WI38 (cell line): ENCODE data around the gene SCUBE3.
A peak's percentile ranks its signal among the peaks of the same experiment; 100 is the strongest.

Source experiments
- H3K4me3 ChIP-seq: 2 replicates; pipeline ENCODE4 v1.5.1; 2011; ENCODE audit warnings: low read depth, mild to moderate bottlenecking, control low read depth, low read length
- TF ChIP-seq, protein P1 (sequence below): IDR thresholded peaks from 2 replicates; pipeline ENCODE4 v1.5.1; 2012; ENCODE audit warnings: low read depth, mild to moderate bottlenecking, control low read depth, low read length

Gene SCUBE3

GRCh38 chr6:35258858-35259193 is 45.1 kb downstream of the SCUBE3 start:
- TF ChIP-seq, protein P1, sequence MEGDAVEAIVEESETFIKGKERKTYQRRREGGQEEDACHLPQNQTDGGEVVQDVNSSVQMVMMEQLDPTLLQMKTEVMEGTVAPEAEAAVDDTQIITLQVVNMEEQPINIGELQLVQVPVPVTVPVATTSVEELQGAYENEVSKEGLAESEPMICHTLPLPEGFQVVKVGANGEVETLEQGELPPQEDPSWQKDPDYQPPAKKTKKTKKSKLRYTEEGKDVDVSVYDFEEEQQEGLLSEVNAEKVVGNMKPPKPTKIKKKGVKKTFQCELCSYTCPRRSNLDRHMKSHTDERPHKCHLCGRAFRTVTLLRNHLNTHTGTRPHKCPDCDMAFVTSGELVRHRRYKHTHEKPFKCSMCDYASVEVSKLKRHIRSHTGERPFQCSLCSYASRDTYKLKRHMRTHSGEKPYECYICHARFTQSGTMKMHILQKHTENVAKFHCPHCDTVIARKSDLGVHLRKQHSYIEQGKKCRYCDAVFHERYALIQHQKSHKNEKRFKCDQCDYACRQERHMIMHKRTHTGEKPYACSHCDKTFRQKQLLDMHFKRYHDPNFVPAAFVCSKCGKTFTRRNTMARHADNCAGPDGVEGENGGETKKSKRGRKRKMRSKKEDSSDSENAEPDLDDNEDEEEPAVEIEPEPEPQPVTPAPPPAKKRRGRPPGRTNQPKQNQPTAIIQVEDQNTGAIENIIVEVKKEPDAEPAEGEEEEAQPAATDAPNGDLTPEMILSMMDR = no peak
- H3K4me3 ChIP-seq = peak overlapping the region; percentile 88

DNA sequence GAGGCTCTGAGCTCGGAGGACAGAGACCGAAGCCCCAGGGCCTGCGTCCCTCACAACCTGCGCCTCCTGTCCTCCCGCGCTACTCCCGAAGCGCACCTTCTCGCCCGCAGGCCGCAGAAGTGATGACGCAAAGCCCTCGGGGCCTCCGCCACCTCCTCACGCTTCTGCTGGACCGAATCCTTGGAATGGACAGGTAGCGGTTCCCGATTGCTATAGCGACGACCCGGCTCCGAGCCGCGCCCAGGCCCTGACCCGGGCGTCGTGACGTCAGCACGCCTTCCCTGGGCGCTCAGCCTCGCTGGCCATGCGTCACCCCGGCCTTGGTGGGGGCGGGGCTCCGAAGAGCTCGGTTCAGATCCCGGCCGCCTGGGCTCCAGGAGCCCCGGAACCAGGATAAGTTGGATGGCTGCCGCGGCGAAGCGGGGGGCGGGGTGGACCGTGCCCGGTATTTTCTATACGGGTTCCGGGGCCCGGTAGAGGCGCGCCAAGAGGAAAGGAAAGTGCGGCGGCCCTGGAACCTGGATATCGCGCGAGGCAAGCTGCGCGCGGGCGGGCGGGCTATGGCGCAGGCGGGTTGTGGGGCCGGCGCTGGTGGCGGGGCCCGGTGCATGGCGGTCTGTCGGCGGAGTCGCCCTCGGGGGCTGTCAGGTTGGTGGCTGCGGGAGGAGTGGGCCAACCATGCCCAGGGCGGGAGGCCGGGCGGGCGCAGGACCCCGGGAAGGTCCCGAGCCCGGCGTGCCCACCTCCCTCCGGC is 45.6 kb downstream of the SCUBE3 start, which contains the start of gene ZNF76:
ZNF76 (plus strand) TSS at position 542 of the 754 bp plus-strand sequence. CDS start 21,417 bp downstream, outside the sequence.
- H3K4me3 ChIP-seq = peak within 1 kb of the TSS; percentile 88
- TF ChIP-seq, protein P1 = no peak

DNA sequence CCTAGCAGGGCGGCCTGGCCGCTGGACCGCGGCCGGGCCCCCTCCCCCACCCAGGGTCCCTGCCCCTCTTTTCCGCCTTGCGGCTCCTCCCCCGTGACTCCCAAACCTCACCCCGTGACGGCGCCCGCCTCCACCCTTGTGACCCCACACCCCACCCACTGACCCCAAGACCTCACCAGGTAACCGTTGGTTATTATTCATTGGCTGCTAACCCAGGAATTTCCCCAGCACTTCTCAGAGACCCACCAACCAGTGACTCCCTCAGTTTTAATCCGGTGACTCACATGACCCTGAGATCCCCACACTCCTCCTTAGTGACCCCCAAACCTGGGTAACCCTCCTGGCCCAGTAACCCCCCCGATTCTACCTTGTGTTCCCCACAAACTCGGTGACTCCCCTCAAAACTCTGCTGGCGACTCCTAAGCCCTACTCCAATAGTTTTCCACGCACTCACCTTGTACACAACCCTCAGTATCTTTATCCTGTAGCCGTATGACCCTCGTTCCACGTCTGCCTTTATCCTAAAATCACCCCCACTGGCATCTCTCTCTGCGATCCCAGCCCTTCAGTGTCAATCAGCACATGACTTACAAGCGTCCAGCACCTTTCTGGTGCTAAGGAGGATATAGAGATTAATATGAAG is 46.3 kb downstream of the SCUBE3 start:
- TF ChIP-seq, protein P1 = no peak
- peak overlapping the region; percentile 88 for H3K4me3 ChIP-seq

DNA sequence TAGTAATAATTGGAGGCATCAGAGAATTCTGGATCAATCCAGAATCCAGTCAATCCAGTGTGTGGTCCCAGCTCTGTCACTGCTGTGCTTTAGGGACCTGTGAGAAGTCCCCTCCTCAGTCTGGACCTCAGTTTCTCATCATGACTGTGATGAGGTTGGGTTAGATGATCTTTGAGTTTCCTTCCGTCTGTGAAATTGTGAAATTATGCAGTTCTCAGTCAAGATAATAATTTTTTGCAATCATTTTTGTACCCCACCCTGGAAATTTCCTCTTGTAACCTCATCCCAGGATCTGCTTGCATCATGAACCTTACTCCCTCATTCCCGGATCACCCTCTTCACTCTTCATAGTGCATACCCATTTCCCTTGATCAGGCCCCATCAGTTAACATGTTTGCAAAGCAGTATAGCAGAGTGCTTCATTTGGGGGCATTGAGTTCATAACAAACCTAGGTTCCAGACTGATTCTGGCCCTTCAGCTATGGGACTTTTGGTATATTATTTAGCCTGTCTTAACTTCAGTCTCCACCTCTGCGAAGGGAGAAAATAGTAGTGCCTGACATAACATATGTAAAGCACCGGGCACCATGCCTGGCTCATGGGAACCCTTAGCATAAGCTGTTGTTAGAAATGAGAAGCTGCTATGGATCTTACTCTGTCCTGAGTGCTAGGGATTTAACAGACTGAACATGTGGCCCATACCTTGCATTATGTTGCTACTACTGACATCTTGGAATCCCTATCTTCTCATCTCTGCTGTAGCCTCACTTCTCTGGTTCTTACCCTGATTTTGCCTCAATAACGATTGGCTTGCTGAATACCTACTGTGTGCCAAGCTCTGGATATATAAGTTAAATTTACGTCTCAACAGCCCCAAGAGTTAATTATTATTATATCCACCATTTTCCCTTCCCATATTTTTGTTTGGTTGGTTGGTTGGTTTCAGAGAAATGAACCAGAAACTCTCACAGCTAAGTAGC is 47.1 kb downstream of the SCUBE3 start:
- H3K4me3 ChIP-seq = peak overlapping the region; percentile 88

DNA sequence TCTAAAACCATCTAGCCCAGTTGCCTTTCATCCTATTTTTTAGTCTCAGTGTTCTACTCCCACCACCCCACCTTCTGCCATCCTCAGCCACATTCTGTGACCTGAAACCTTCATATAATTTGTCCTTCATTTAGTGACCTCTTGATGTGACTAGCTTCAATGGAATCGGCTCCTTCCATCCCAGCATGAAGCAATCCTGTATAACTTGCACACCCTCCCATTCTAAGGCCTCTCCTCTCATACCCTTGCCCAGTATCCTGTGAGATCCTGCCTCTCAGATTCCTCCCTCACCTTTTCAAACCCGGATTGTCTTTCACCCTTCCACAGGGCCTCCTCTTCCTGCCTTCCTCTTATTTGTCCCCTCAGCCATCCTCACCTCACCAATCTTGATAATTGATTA is 48.8 kb downstream of the SCUBE3 start:
- TF ChIP-seq, protein P1 = no peak

More for the DNA sequence above, 47.1 kb downstream of the SCUBE3 start:
- TF ChIP-seq, protein P1 = no peak

DNA sequence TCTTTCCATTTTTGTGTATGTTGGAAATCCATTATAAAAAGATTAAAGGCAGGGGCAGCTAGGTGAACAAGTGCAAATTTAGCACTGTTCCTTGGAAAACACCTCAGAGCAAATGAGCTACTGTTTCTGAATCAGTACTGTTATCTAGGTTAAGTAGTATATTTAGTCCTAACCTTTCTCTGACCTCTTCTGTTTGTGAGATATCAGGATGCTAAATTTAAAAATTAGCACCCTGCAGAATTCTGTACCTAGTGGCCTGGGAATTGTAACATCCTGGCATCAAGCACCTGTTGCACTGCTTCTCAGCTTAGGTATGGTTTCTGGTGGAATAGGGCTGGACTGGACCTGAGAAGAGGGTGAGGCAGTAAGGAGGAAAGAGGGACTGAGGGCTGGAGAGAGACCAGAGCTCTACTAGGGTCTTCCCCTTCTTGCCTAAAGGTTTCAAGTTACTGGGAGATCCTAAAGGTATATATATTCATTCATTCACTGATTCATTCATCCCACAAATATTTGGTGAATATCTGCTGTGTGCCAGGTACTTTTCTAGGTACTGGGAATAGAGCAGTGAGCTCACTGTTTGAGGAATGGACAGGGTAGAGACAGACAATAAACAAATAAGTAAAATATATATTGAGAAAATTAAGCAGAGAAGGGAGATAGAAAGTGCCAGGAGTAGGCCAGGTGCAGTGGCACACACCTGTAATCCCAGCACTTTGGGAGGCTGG is 51.0 kb downstream of the SCUBE3 start:
- H3K4me3 ChIP-seq = no peak overlapping the region
- TF ChIP-seq, protein P1 = no peak

More for the DNA sequence above, 48.8 kb downstream of the SCUBE3 start:
- no peak overlapping the region for H3K4me3 ChIP-seq
